Left cardiac atrium (tissue), 4 donors: Measurements from ENCODE around the gene DRD3. TPM values are rescaled to one million over a fixed set of nuclear protein-coding genes. Genes with fewer than 3 reads are reported as not detected.
A peak's percentile ranks its signal among the peaks of the same experiment; 100 is the strongest.

ENCODE experiments used
- ATAC-seq, 2 donors: fragments of 200-7000 bp; cut with Tn5 transposase; one replicate each; pipeline ENCODE4 v1.9.1; 2020; ENCODE audit warnings: mild to moderate bottlenecking in 2 of 2, moderate library complexity in 2 of 2
- DNase-seq: peaks from one replicate; pipeline ENCODE4 v3.0.0-alpha.2; 2020
- intact Hi-C, 2 donors: fragments of 100-400 bp; cut with DNase I; formaldehyde crosslinking; loops; one replicate each; pipeline versions ENCODE4 v1.14.1 to v1.15.1; 2022 to 2023
- total RNA-seq, 2 donors: library from RNA; stranded (reverse); fragmentation: NEBNext Ultra II Directional; extraction: Animal tissue kit (Norgen Biotek cat#: 25700); gene quantifications; one replicate each; pipeline ENCODE4 v1.2.1, GENCODE V29; 2021
- donor health status: DM: no; HTN: yes; CAD: no.
- donor health status: DM: no; HTN: yes; CAD: no; lungs with severe emphysema.
- donor health status: DM: yes; HTN: yes; CAD: no.
- donor health status: Dilated cardiomyopathy.

DRD3 gene
- total RNA-seq, 2 donors from 2014 or later = not detected

GRCh38 chr3:114128826-114129225, 50.0 kb downstream of the DRD3 start:
- ATAC-seq (no peak), DNase-seq (no peak)
- intact Hi-C loops = no loop called here

GRCh38 chr3:114128231-114128630, 50.6 kb downstream of the DRD3 start:
- no peak for ATAC-seq
- intact Hi-C loops = no loop called here
- DNase-seq = no peak

- ATAC-seq = no peak
- DNase-seq = no peak
- intact Hi-C loops = no loop called here
Measured at GRCh38 chr3:114127517-114127916, 51.3 kb downstream of the DRD3 start.

GRCh38 chr3:114126461-114126860, 52.4 kb downstream of the DRD3 start:
- ATAC-seq (no peak), DNase-seq (no peak)
- intact Hi-C loops = no loop called here

GRCh38 chr3:114122027-114122709, 56.7 kb downstream of the DRD3 start:
- DNase-seq (peak; percentile 38), ATAC-seq (peak; percentile 74 to 76)
- intact Hi-C loops = no loop called here

- intact Hi-C loops = no loop called here
- DNase-seq (no peak), ATAC-seq (no peak)
Measured at GRCh38 chr3:114120211-114120610, 58.6 kb downstream of the DRD3 start.

GRCh38 chr3:114119776-114120175, 59.1 kb downstream of the DRD3 start:
- ATAC-seq = no peak
- intact Hi-C loops = no loop called here

GRCh38 chr3:114115143-114115542, 63.7 kb downstream of the DRD3 start:
- intact Hi-C loops = no loop called here
- ATAC-seq (no peak), DNase-seq (no peak)

More at GRCh38 chr3:114119776-114120175, 59.1 kb downstream of the DRD3 start:
- DNase-seq = no peak

- intact Hi-C loops = no loop called here
- DNase-seq (no peak), ATAC-seq (no peak)
Measured at GRCh38 chr3:114114719-114115118, 64.1 kb downstream of the DRD3 start.

GRCh38 chr3:114112696-114113095, 66.2 kb downstream of the DRD3 start:
- ATAC-seq (no peak), DNase-seq (no peak)
- intact Hi-C loops = no loop called here

GRCh38 chr3:114111060-114111770, 67.6 kb downstream of the DRD3 start:
- intact Hi-C loops = no loop called here
- ATAC-seq (no peak), DNase-seq (no peak)

- ATAC-seq = no peak
- DNase-seq = no peak
- intact Hi-C loops = no loop called here
Measured at GRCh38 chr3:114110439-114110838, 68.4 kb downstream of the DRD3 start.

- ATAC-seq = no peak
Measured at GRCh38 chr3:114108137-114108536, 70.7 kb downstream of the DRD3 start.

GRCh38 chr3:114104414-114104813, 74.4 kb downstream of the DRD3 start:
- ATAC-seq (no peak), DNase-seq (no peak)
- intact Hi-C loops = no loop called here

More at GRCh38 chr3:114108137-114108536, 70.7 kb downstream of the DRD3 start:
- no peak for DNase-seq
- intact Hi-C loops = no loop called here

GRCh38 chr3:114103858-114104257, 75.0 kb downstream of the DRD3 start:
- ATAC-seq (no peak), DNase-seq (no peak)
- intact Hi-C loops = no loop called here

- DNase-seq (no peak), ATAC-seq (no peak)
- intact Hi-C loops = no loop called here
Measured at GRCh38 chr3:114103181-114103580, 75.7 kb downstream of the DRD3 start.

- intact Hi-C loops = no loop called here
- ATAC-seq = no peak
- no peak for DNase-seq
Measured at GRCh38 chr3:114101101-114101500, 77.8 kb downstream of the DRD3 start.

GRCh38 chr3:114095796-114096195, 83.1 kb downstream of the DRD3 start:
- intact Hi-C loops = no loop called here
- DNase-seq (no peak), ATAC-seq (no peak)

- DNase-seq (peak; percentile 51), ATAC-seq (peak; percentile 57 to 87)
- intact Hi-C loops = no loop called here
Measured at GRCh38 chr3:114093596-114093995, 85.3 kb downstream of the DRD3 start.

GRCh38 chr3:114093016-114093380, 85.9 kb downstream of the DRD3 start:
- ATAC-seq (no peak), DNase-seq (no peak)
- intact Hi-C loops = no loop called here
